ENCODE measurements around the gene GDNF.

Gene GDNF

GRCh38 chr5:37816883-37817282 is 23.0 kb downstream of the GDNF start:
- TF ChIP-seq TAF1 (IDR thresholded peaks at IDR 0.05; ENCODE audit: borderline replicate concordance, insufficient read depth, low read length), result no peak
- TF ChIP-seq, protein P1, sequence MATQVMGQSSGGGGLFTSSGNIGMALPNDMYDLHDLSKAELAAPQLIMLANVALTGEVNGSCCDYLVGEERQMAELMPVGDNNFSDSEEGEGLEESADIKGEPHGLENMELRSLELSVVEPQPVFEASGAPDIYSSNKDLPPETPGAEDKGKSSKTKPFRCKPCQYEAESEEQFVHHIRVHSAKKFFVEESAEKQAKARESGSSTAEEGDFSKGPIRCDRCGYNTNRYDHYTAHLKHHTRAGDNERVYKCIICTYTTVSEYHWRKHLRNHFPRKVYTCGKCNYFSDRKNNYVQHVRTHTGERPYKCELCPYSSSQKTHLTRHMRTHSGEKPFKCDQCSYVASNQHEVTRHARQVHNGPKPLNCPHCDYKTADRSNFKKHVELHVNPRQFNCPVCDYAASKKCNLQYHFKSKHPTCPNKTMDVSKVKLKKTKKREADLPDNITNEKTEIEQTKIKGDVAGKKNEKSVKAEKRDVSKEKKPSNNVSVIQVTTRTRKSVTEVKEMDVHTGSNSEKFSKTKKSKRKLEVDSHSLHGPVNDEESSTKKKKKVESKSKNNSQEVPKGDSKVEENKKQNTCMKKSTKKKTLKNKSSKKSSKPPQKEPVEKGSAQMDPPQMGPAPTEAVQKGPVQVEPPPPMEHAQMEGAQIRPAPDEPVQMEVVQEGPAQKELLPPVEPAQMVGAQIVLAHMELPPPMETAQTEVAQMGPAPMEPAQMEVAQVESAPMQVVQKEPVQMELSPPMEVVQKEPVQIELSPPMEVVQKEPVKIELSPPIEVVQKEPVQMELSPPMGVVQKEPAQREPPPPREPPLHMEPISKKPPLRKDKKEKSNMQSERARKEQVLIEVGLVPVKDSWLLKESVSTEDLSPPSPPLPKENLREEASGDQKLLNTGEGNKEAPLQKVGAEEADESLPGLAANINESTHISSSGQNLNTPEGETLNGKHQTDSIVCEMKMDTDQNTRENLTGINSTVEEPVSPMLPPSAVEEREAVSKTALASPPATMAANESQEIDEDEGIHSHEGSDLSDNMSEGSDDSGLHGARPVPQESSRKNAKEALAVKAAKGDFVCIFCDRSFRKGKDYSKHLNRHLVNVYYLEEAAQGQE (IDR thresholded peaks at IDR 0.05; ENCODE audit: insufficient read depth in 1 of 2, low read depth in 2 of 2, low read length in 2 of 2), result no peak
- TF ChIP-seq SIN3A (IDR thresholded peaks at IDR 0.05; ENCODE audit: borderline replicate concordance, insufficient read depth, low read length), result peak; percentile 34; the same call in 1 of the 2 replicates
- TF ChIP-seq POLR2AphosphoS5 (IDR thresholded peaks at IDR 0.05; ENCODE audit: low read depth, low read length), result no peak
- peak; percentile 43 for TF ChIP-seq FOXP2 (optimal IDR thresholded peaks at IDR 0.05; ENCODE audit: borderline replicate concordance, extremely low read depth, extremely low read length, insufficient read depth)

DNA sequence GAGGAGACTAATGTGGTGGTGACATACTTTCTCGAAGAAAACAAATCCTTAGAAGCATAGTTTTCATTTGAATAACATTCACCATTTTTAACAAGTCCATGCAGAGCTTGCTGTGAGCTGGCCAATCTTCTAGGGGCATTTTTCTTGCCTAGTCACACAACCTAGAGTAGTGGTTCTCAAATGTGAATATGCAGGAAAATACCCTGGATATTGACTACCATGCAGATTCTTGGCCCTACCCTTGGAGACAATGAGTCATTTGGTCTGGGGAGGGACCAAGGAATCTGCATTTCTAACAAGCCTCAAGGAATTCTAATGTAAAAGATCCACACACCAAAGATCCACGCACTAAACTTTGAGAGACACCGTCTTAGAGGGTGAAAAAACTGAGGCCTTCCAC is 23.5 kb downstream of the GDNF start:
- no peak for TF ChIP-seq TAF1 (IDR thresholded peaks at IDR 0.05; ENCODE audit: borderline replicate concordance, insufficient read depth, low read length)

DNA sequence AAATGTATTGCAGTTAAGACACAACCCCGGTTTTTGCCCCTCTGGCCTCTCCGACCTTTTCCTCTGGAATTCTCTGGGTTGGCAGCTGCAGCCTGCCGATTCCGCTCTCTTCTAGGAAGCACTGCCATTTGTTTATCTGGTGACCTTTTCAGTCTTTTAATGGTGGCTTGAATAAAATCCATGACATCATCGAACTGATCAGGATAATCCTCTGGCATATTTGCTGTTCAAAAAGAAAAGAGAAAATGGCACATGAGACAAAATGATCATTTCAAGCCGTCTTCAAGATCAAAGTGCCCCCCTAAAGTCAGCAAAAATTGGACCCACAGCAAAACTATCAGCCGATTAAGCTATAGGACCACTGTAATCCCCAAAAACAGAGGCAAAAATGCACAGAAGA is 23.9 kb downstream of the GDNF start:
- TF ChIP-seq, protein P1 (IDR thresholded peaks at IDR 0.05; ENCODE audit: insufficient read depth in 1 of 2, low read depth in 2 of 2, low read length in 2 of 2), result no peak
- TF ChIP-seq POLR2AphosphoS5 (IDR thresholded peaks at IDR 0.05; ENCODE audit: low read depth, low read length), result no peak

- TF ChIP-seq POLR2AphosphoS5 (IDR thresholded peaks at IDR 0.05; ENCODE audit: low read depth, low read length) (no peak), FOXP2 (optimal IDR thresholded peaks at IDR 0.05; ENCODE audit: borderline replicate concordance, extremely low read depth, extremely low read length, insufficient read depth) (peak; percentile 30)
- TF ChIP-seq, protein P1 (IDR thresholded peaks at IDR 0.05; ENCODE audit: insufficient read depth in 1 of 2, low read depth in 2 of 2, low read length in 2 of 2), result peak in 1 of 2 experiments; percentile 29; a peak in 1 of 4 replicates
These were observed 25.1 kb downstream of the GDNF start for GRCh38 chr5:37814699-37815098.

DNA sequence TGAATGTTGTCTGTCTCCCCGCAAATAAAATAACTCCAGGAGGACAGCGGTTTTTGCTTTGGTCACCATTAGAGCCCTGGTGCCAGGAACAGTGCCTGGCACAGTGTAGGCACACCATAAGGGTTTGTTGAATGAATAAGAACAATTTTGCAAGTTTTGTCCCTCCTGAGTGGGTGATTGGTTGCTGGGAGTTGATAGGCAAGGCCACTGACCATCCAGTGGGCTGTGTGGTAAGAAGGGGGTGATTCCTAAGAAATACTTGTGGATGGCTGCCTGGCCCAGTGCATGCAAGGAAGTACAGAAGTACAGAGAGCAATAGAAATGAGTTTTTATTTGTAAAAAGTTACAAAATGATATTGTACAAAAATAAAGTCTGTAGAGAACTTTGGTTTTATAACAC is 27.5 kb downstream of the GDNF start:
- TF ChIP-seq, protein P1 (IDR thresholded peaks at IDR 0.05; ENCODE audit: insufficient read depth in 1 of 2, low read depth in 2 of 2, low read length in 2 of 2), result no peak
- TF ChIP-seq FOXP2 (optimal IDR thresholded peaks at IDR 0.05; ENCODE audit: borderline replicate concordance, extremely low read depth, extremely low read length, insufficient read depth), result no peak
- TF ChIP-seq TAF1 (IDR thresholded peaks at IDR 0.05; ENCODE audit: borderline replicate concordance, insufficient read depth, low read length), result no peak
- no peak for TF ChIP-seq POLR2AphosphoS5 (IDR thresholded peaks at IDR 0.05; ENCODE audit: low read depth, low read length)
- no peak for TF ChIP-seq SIN3A (IDR thresholded peaks at IDR 0.05; ENCODE audit: borderline replicate concordance, insufficient read depth, low read length)
